Measurements from ENCODE around the gene LHX6.

LHX6 gene

GRCh38 chr9:122215663-122216062 lies 13.1 kb downstream of the LHX6 start:
- DNase-seq (ENCODE audit: low read depth): no peak

- DNase-seq (ENCODE audit: low read depth): no peak
Measured at GRCh38 chr9:122214507-122214906, 14.2 kb downstream of the LHX6 start.

- DNase-seq (ENCODE audit: low read depth): no peak
Measured at GRCh38 chr9:122213589-122214413, 15.0 kb downstream of the LHX6 start.

GRCh38 chr9:122213102-122213588 lies 15.6 kb downstream of the LHX6 start:
- no peak for DNase-seq (ENCODE audit: low read depth)

GRCh38 chr9:122212473-122213004 lies 16.2 kb downstream of the LHX6 start:
- DNase-seq (ENCODE audit: low read depth): no peak

- DNase-seq (ENCODE audit: low read depth): no peak
Measured at GRCh38 chr9:122209451-122209850, 19.3 kb downstream of the LHX6 start.

GRCh38 chr9:122207096-122207495 lies 21.7 kb downstream of the LHX6 start:
- no peak for DNase-seq (ENCODE audit: low read depth)

- DNase-seq (ENCODE audit: low read depth): peak; percentile 40
Measured at GRCh38 chr9:122206118-122207046, 22.4 kb downstream of the LHX6 start.

GRCh38 chr9:122205176-122205575 lies 23.6 kb downstream of the LHX6 start:
- no peak for DNase-seq (ENCODE audit: low read depth)

- DNase-seq (ENCODE audit: low read depth): no peak
Measured at GRCh38 chr9:122204491-122204890, 24.3 kb downstream of the LHX6 start.

GRCh38 chr9:122204055-122204454 lies 24.7 kb downstream of the LHX6 start:
- DNase-seq (ENCODE audit: low read depth): no peak

GRCh38 chr9:122202111-122202510 lies 26.6 kb downstream of the LHX6 start:
- DNase-seq (ENCODE audit: low read depth): no peak

GRCh38 chr9:122201641-122202040 lies 27.1 kb downstream of the LHX6 start:
- DNase-seq (ENCODE audit: low read depth): no peak

- DNase-seq (ENCODE audit: low read depth): peak; percentile 14
Measured at GRCh38 chr9:122200960-122201595, 27.7 kb downstream of the LHX6 start.

- DNase-seq (ENCODE audit: low read depth): no peak
Measured at GRCh38 chr9:122197882-122198281, 30.9 kb downstream of the LHX6 start.

- no peak for DNase-seq (ENCODE audit: low read depth)
Measured at GRCh38 chr9:122197426-122197825, 31.3 kb downstream of the LHX6 start.

GRCh38 chr9:122195875-122196274 lies 32.9 kb downstream of the LHX6 start:
- DNase-seq (ENCODE audit: low read depth): no peak

GRCh38 chr9:122193651-122194050 lies 35.1 kb downstream of the LHX6 start:
- DNase-seq (ENCODE audit: low read depth): no peak

GRCh38 chr9:122192914-122193525 lies 35.7 kb downstream of the LHX6 start:
- no peak for DNase-seq (ENCODE audit: low read depth)

GRCh38 chr9:122192261-122192875 lies 36.4 kb downstream of the LHX6 start:
- no peak for DNase-seq (ENCODE audit: low read depth)

- DNase-seq (ENCODE audit: low read depth): no peak
Measured at GRCh38 chr9:122191584-122191983, 37.2 kb downstream of the LHX6 start.
